NCI-H1105 treated with DMSO at 0.1 percent for 48 hours (cell line): ENCODE data around the gene AK9.

ENCODE experiments used
- DNase-seq: peaks from one replicate; lab custom pipeline; 2025; lab: John Stamatoyannopoulos, UW

Gene AK9

GRCh38 chr6:109510358-109510757 lies 180.6 kb downstream of the AK9 start:
- DNase-seq, result no peak

GRCh38 chr6:109508166-109508860 lies 182.7 kb downstream of the AK9 start:
- no peak for DNase-seq

- no peak for DNase-seq
These were observed 183.4 kb downstream of the AK9 start for GRCh38 chr6:109507490-109508072.

GRCh38 chr6:109506841-109507240 lies 184.2 kb downstream of the AK9 start:
- DNase-seq, result no peak

- no peak for DNase-seq
These were observed 184.7 kb downstream of the AK9 start for GRCh38 chr6:109506314-109506713.

GRCh38 chr6:109503327-109504224 lies 187.4 kb downstream of the AK9 start:
- no peak for DNase-seq

GRCh38 chr6:109498936-109499335 lies 192.1 kb downstream of the AK9 start:
- DNase-seq, result no peak

- no peak for DNase-seq
These were observed 192.9 kb downstream of the AK9 start for GRCh38 chr6:109498052-109498451.

GRCh38 chr6:109496036-109496772 lies 194.8 kb downstream of the AK9 start:
- DNase-seq, result no peak

- no peak for DNase-seq
These were observed 197.1 kb downstream of the AK9 start for GRCh38 chr6:109493865-109494264.

GRCh38 chr6:109491207-109491938 lies 199.6 kb downstream of the AK9 start:
- no peak for DNase-seq

- DNase-seq, result no peak
These were observed 200.3 kb downstream of the AK9 start for GRCh38 chr6:109490713-109491112.

GRCh38 chr6:109488001-109488400 lies 203.0 kb downstream of the AK9 start:
- no peak for DNase-seq

GRCh38 chr6:109486068-109486467 lies 204.9 kb downstream of the AK9 start:
- no peak for DNase-seq

GRCh38 chr6:109485266-109485935 lies 205.6 kb downstream of the AK9 start:
- DNase-seq, result no peak

- no peak for DNase-seq
These were observed 206.9 kb downstream of the AK9 start for GRCh38 chr6:109484122-109484521.

- no peak for DNase-seq
These were observed 207.3 kb downstream of the AK9 start for GRCh38 chr6:109483735-109484057.

- DNase-seq, result peak; percentile 83
These were observed 207.9 kb downstream of the AK9 start, which contains the start of gene ZBTB24 for GRCh38 chr6:109482905-109483734. Gene ZBTB24, minus strand, starts transcription at chr6:109483219. Its CDS starts 1,193 bp downstream, at chr6:109482026.

GRCh38 chr6:109480993-109481480 lies 210.0 kb downstream of the AK9 start:
- no peak for DNase-seq
